IPS-18a (cell line): ENCODE measurements around the gene CKAP4.

Experiments
- H3K27ac ChIP-seq: one replicate; pipeline ENCODE4 v1.5.1; 2013; ENCODE audit warnings: low read length
- H3K27me3 ChIP-seq: one replicate; pipeline ENCODE4 v1.6.1; 2013; ENCODE audit warnings: mild to moderate bottlenecking, low read length; ENCODE audit not compliant: control insufficient read depth, insufficient read depth
- H3K36me3 ChIP-seq: one replicate; pipeline ENCODE4 v1.6.1; 2013; ENCODE audit warnings: low read depth, low read length; ENCODE audit not compliant: control insufficient read depth
- H3K4me1 ChIP-seq: one replicate; pipeline ENCODE4 v1.6.1; 2013; ENCODE audit warnings: low read depth, low read length; ENCODE audit not compliant: control insufficient read depth
- H3K4me3 ChIP-seq: one replicate; pipeline ENCODE4 v1.5.1; 2013; ENCODE audit warnings: low read length
- H3K9ac ChIP-seq: one replicate; pipeline ENCODE4 v1.6.1; 2013; ENCODE audit warnings: mild to moderate bottlenecking, low read length, moderate library complexity
- H3K9me3 ChIP-seq: one replicate; pipeline ENCODE4 v1.6.1; 2013; ENCODE audit warnings: low read depth, low read length; ENCODE audit not compliant: control insufficient read depth

CKAP4 gene

GRCh38 chr12:106219043-106219442 is 28.8 kb downstream of the CKAP4 start:
- peaks cover 8% of the 10 kb centered on the region for H3K9me3 ChIP-seq
- no peak overlapping the region for H3K27ac ChIP-seq
- H3K4me3 ChIP-seq, result no peak overlapping the region
- no peaks in the 10 kb centered on the region for H3K36me3 ChIP-seq
- H3K9ac ChIP-seq, result no peak overlapping the region
- no peaks in the 10 kb centered on the region for H3K4me1 ChIP-seq
- no peaks in the 10 kb centered on the region for H3K27me3 ChIP-seq

- H3K4me3 ChIP-seq, result no peak overlapping the region
- H3K9me3 ChIP-seq, result peaks cover 8% of the 10 kb centered on the region
- H3K36me3 ChIP-seq, result no peaks in the 10 kb centered on the region
- H3K27me3 ChIP-seq, result no peaks in the 10 kb centered on the region
- no peak overlapping the region for H3K27ac ChIP-seq
- no peaks in the 10 kb centered on the region for H3K4me1 ChIP-seq
- no peak overlapping the region for H3K9ac ChIP-seq
These were observed 30.1 kb downstream of the CKAP4 start for GRCh38 chr12:106217706-106218105.

GRCh38 chr12:106214571-106214970 is 33.2 kb downstream of the CKAP4 start:
- Histone ChIP-seq H3K4me1 (no peaks in the 10 kb centered on the region), H3K9ac (no peak overlapping the region), H3K27ac (no peak overlapping the region), H3K9me3 (peaks cover 8% of the 10 kb centered on the region), H3K27me3 (no peaks in the 10 kb centered on the region), H3K4me3 (no peak overlapping the region), H3K36me3 (no peaks in the 10 kb centered on the region)

GRCh38 chr12:106213662-106214061 is 34.2 kb downstream of the CKAP4 start:
- H3K9me3 ChIP-seq, result peaks cover 8% of the 10 kb centered on the region
- H3K27ac ChIP-seq, result no peak overlapping the region

GRCh38 chr12:106211973-106212372 is 35.8 kb downstream of the CKAP4 start:
- Histone ChIP-seq H3K36me3 (no peaks in the 10 kb centered on the region), H3K4me3 (no peak overlapping the region), H3K4me1 (no peaks in the 10 kb centered on the region), H3K27ac (no peak overlapping the region), H3K9ac (no peak overlapping the region), H3K9me3 (no peaks in the 10 kb centered on the region), H3K27me3 (no peaks in the 10 kb centered on the region)

More at GRCh38 chr12:106213662-106214061, 34.2 kb downstream of the CKAP4 start:
- Histone ChIP-seq H3K4me3 (no peak overlapping the region), H3K27me3 (no peaks in the 10 kb centered on the region), H3K36me3 (no peaks in the 10 kb centered on the region), H3K4me1 (no peaks in the 10 kb centered on the region), H3K9ac (no peak overlapping the region)

GRCh38 chr12:106205208-106206069 is 42.4 kb downstream of the CKAP4 start:
- H3K4me1 ChIP-seq, result no peaks in the 10 kb centered on the region
- H3K36me3 ChIP-seq, result no peaks in the 10 kb centered on the region
- no peak overlapping the region for H3K4me3 ChIP-seq
- no peaks in the 10 kb centered on the region for H3K9me3 ChIP-seq
- no peak overlapping the region for H3K9ac ChIP-seq
- H3K27ac ChIP-seq, result no peak overlapping the region
- no peaks in the 10 kb centered on the region for H3K27me3 ChIP-seq

GRCh38 chr12:106204312-106204711 is 43.5 kb downstream of the CKAP4 start:
- Histone ChIP-seq H3K4me3 (no peak overlapping the region), H3K27me3 (no peaks in the 10 kb centered on the region)

GRCh38 chr12:106197906-106198623 is 49.8 kb downstream of the CKAP4 start:
- Histone ChIP-seq H3K27me3 (no peaks in the 10 kb centered on the region), H3K4me1 (no peaks in the 10 kb centered on the region), H3K9me3 (no peaks in the 10 kb centered on the region), H3K36me3 (no peaks in the 10 kb centered on the region), H3K9ac (no peak overlapping the region), H3K4me3 (no peak overlapping the region), H3K27ac (no peak overlapping the region)

More at GRCh38 chr12:106204312-106204711, 43.5 kb downstream of the CKAP4 start:
- no peaks in the 10 kb centered on the region for H3K36me3 ChIP-seq
- no peaks in the 10 kb centered on the region for H3K9me3 ChIP-seq
- H3K9ac ChIP-seq, result no peak overlapping the region
- H3K27ac ChIP-seq, result no peak overlapping the region
- no peaks in the 10 kb centered on the region for H3K4me1 ChIP-seq

- H3K27me3 ChIP-seq, result no peaks in the 10 kb centered on the region
- H3K4me3 ChIP-seq, result no peak overlapping the region
- H3K4me1 ChIP-seq, result no peaks in the 10 kb centered on the region
- no peak overlapping the region for H3K9ac ChIP-seq
- H3K36me3 ChIP-seq, result no peaks in the 10 kb centered on the region
- no peaks in the 10 kb centered on the region for H3K9me3 ChIP-seq
- H3K27ac ChIP-seq, result no peak overlapping the region
These were observed 52.2 kb downstream of the CKAP4 start for GRCh38 chr12:106195621-106196027.

- no peak overlapping the region for H3K27ac ChIP-seq
- no peak overlapping the region for H3K9ac ChIP-seq
- H3K36me3 ChIP-seq, result no peaks in the 10 kb centered on the region
These were observed 53.5 kb downstream of the CKAP4 start for GRCh38 chr12:106194351-106194750.

GRCh38 chr12:106193394-106194215 is 54.2 kb downstream of the CKAP4 start:
- no peaks in the 10 kb centered on the region for H3K27me3 ChIP-seq
- no peaks in the 10 kb centered on the region for H3K36me3 ChIP-seq
- H3K4me3 ChIP-seq, result no peak overlapping the region
- H3K9ac ChIP-seq, result no peak overlapping the region
- no peaks in the 10 kb centered on the region for H3K4me1 ChIP-seq
- H3K27ac ChIP-seq, result no peak overlapping the region
- no peaks in the 10 kb centered on the region for H3K9me3 ChIP-seq

More at GRCh38 chr12:106194351-106194750, 53.5 kb downstream of the CKAP4 start:
- H3K27me3 ChIP-seq, result no peaks in the 10 kb centered on the region
- H3K9me3 ChIP-seq, result no peaks in the 10 kb centered on the region
- H3K4me3 ChIP-seq, result no peak overlapping the region
- H3K4me1 ChIP-seq, result no peaks in the 10 kb centered on the region
